NCI-H1930 (cell line): ENCODE measurements around the gene FAM200C.

Source experiments
- DNase-seq, 2 experiments: peaks; one replicate each; lab custom pipeline; 2025; lab: John Stamatoyannopoulos, UW

The FAM200C gene

GRCh38 chr5:160367261-160367660 is 32.6 kb downstream of the FAM200C start:
- DNase-seq = no peak

GRCh38 chr5:160366230-160366629 is 33.6 kb downstream of the FAM200C start:
- no peak for DNase-seq

- DNase-seq = no peak
Observed at GRCh38 chr5:160363660-160364395, 36.0 kb downstream of the FAM200C start.

DNA sequence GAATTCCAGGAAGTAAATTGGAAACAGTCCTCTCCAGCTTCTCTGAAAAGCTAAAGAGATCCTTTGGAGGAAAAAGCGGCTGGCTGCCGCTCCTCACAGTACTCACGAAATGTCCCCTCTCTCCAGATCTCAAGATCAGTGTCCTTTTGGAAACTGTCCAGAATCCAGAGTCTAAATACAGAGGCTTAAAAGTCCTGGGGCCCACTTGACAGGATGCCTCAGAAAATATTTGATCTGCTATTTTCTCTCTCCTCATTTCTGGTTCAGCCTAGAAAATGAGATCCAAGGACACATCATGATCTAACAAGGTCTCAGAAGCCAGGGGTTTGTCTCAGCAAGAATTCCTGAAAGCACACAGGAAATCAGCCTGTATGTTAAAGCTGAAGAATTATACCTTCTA is 36.6 kb downstream of the FAM200C start:
- no peak for DNase-seq

DNA sequence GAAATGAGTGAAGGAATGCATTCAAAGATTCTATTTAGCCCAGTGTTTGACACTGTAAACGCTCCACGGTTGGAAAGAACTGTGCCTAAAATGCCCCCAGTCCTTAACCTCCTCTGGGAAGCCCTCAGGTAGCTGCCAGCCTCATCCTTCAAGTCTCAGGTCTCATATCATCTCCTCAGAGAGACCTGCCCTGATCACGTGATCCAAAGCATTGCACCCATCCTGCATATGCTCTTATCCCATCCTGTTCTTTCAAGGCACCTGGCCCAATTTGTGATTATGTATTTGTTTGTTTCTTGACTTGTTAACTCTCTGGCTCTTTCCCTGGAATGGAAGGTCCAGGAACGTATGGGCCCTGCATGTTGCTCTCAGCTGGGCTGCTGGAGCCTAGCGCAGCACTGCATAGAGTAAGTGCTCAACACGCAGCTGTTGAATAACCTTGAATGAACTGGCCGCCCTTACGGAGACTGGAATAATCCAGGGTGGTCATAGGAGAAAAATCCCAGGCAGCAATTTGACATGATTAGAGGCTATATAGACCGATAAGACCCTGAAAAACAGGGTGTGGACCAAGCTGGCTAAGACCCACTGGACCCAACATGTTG is 38.1 kb downstream of the FAM200C start:
- DNase-seq = no peak

DNA sequence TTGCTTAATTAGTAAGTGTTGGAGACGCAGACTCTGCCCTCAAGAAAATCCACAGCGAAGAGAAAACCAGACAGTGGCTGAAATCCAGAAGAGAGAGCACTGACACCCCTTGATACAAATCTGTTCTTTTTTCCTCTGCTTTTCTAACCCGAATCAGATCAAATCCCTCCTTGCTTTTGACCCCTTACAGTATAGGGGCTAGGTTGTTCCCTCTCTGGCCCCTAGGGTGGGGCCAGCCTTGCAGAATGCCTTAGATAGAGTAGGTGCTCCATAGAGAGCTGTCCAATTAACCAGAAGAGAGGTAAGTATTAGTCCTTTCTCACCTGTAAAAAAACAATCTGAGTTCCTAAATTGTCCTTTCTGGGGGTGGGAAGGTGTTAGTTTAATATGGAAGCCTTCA is 39.5 kb downstream of the FAM200C start:
- DNase-seq = no peak

DNA sequence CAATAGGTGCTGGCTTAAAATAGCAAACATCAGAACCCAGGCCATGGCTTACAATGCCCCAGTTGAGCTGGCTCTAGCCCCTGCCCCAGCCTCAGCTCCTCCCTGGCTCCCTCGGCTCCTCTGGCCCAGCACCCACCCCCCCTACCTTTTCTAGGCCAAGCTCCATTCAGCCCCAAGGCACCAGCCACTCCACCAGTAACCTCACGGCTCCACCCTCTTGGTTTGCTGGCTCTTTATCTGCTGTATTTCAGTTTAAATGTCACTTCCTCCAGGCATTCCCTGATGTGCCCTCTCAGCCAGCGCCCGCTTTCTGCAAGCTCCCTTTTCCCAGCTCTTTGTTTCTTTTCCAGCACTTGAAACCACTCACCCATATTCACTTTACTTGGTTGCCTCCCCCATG is 40.0 kb downstream of the FAM200C start:
- no peak for DNase-seq

DNA sequence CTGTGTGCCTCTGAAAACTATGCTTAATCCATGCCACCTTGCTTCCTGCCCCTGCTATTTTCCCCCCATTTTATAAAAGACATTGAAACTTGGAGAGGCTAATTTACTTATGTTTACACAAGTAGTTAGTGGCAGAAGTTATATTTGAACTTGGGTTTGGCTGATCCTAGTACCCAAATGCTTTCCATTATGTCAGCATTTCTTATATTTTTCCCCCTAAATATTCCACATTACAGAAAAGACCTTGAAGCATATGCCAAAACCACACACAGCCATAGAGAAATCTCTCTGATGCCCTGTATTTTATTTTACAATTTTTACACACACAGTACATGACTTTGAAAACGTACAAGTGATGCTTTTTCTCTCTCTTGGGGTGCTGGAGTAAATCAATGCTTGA is 40.6 kb downstream of the FAM200C start:
- no peak for DNase-seq

GRCh38 chr5:160357861-160358411 is 41.9 kb downstream of the FAM200C start:
- no peak for DNase-seq

DNA sequence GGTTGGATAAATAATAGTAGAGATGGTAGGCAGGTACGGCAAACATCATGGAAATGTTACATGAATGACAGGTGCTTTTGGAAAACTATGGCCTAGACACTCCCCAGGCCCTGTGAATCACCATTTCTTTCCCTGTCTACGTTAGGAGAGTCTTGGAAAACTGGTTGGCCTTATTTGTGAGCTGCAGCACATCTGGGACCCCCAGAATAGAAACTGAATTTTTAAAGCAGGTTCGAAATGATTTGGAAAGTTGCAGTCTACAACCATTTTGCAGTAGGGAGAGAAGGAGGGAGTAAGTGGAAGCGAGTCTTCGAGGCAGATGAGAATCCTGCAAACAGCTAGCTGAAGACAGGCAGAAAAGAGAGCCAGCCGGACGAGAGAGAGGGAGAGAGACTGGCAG is 42.5 kb downstream of the FAM200C start:
- no peak for DNase-seq

DNA sequence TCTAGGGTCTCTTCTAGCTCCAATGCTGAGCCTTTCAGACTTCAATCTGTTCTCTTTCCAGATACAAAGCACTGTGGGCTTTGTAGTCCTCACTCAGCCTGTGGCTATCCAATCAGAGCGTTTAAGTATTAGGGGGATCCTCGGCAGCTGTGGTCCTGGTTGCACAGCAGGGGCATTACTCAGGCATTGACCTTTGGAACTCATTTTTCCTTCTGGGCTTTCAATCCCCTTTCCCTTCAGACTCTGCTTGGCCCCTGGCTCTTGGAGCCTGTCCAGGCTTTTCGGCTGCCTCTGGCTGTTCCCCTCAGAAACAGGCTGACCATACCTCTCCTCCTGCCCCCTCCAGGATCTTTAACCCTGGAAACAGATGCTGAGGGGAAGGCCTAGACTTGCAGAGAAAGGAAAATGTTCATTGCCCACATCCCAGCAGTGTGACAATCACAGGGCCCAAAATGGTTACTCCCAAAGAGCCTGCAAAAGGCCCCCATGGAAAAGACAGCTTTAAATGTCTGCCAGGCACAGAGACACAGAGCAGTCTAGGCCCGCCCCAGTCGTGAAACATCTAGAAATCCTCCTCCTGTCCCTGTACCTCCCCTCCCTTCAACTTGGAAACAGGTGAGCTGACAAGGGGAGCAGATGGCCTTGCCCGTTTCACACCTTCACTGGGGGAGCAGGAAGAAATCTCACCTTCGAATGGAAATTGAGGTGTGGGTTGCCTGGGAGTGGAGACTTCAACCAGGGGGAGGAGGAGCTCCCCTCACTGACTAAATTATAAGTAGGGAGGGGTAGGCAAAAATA is 43.1 kb downstream of the FAM200C start:
- DNase-seq = no peak

- DNase-seq = no peak
Observed at GRCh38 chr5:160354666-160355065, 45.2 kb downstream of the FAM200C start.

DNA sequence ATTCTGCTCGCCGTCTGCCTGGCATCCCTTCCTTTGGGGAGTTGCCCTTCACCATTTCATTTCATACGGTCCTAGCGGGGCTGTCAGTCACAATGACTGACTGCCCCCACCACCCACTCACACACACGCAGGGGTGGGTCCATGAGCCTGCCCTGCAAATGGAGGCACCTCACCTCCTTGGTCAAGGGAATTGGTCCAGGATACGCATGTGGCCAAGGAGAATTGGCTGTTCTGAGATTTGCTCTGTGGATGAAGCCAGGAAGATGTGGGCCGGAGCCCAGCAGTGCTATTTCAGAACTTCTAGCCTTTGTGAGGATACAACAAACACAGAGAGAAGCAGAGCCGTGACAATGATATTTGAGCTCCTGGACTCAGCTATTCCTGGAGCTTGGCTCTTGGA is 46.5 kb downstream of the FAM200C start:
- no peak for DNase-seq

DNA sequence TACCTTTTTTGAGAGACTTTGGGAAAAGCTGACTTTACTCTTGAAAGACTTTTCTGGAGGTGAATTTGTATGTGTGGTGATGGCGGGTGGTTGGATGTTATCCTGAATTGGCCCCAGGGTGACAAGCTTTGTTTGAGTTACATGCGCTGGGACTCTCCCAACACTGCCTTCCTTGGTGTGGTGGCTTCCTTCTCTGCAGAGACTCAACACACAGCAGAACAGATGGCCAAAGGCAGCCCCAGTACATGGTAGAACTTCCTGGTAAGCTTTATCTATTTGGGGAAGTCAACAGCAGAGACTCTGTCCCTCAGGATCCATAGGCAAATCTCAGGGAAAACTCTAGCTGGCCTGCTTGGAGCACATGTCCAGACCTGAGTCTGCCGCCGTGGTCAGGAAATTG is 47.5 kb downstream of the FAM200C start:
- DNase-seq = no peak

DNA sequence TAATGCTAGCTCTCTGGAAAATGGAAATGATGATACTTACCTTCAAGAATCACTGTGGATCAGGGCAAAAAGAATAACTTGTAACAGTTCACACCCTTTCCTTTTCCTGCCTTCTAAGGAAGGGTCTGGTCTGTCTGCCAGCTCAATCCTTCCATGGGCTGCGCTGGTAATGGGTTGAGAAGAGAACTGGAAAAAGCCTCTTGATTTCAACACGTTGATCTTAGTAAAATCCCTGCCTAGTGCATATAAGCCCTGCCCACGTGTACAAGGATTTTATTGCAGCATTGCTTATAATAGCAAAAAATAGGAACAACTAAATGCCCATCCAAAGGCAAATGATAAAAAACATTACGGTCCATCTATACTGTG is 49.9 kb downstream of the FAM200C start:
- DNase-seq = no peak

DNA sequence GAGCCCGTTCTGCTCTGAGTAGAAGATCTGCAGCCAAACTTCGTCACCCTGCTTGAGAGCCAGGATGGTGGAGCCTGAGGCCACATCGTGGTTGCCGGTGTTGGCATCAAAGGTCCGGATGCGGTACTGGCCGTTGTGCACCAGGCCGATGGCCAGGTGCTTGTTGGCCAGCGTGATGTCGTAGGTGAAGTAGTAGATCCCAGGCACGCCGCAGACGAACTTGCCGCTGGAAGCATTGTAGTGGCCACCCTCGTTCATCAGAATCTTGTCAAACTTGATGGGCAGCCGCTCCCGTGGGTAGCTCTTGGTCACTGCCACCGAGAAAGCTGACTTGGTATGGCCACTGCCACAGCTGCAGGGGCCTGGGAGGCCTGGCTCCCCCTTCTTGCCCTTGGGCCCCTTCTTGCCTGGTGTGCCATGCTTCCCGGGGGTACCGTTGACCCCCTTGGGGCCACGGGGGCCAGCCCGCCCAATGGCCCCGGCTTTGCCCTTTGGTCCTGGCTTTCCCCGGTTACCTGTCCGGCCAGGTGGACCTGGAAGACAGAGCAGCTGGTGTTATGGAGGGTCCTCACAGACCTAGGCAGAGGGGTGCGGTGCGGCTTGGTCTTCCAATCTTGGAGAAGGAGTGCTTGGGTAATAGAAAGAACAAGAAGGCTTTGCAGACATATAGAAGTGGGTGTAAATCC is 50.5 kb downstream of the FAM200C start:
- DNase-seq = no peak

DNA sequence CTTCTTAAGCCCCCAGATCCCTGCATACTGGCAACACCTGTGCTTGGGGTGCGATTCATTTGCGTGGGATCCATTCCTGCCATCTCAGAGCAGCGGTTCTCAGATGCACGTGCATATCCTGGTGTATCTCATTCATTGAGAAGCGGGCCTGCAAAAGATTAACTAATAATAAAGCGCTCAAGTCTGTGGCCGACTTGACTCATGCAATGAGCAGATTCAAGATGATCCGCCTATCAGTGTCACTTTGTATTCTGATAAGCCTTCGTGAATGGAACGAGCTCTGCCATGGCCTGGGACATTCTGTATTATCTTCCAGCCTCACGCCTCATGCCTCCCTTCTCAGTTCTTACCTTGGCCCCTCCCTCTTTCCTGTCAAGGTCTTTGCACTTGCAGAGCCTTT is 51.8 kb downstream of the FAM200C start:
- no peak for DNase-seq

DNA sequence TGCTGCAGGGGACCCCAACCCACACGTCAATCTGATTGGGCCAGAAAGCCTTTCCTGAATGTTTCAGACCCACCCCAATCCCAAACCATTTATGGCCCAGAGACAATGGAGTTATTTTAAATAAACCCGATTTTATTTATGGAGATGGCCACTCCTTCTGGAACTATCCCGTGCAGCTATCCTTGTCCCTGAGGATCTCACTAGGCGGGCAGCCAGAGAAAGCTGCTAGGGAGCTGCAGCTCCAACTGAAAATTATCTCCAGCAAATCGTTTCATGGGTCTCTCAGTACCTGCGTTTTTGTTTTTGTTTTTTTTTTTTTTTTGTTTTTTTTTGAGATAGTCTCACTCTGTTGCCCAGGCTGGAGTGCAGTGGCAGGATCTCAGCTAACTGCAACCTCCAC is 52.4 kb downstream of the FAM200C start:
- DNase-seq = no peak
